HG03469 (cell line): ENCODE data around the gene PEAK1.
"Not testable (repeated sequence)": the region's sequence is repeated elsewhere in the genome, so short reads cannot be mapped to it uniquely, and the experiment has no call there.

Experiments used
- ATAC-seq: cut with Tn5 transposase; IDR thresholded peaks from one replicate; pipeline ENCODE4 v1.9.1; 2021; ENCODE audit warnings: mild to moderate bottlenecking, moderate library complexity, moderate number of reproducible peaks; ENCODE audit not compliant: unreplicated experiment

Gene PEAK1

GRCh38 chr15:77425104-77425503 is 5.2 kb upstream of the PEAK1 start:
- no peak for ATAC-seq

- no peak for ATAC-seq
Observed at GRCh38 chr15:77421370-77421700, 1.4 kb upstream of the PEAK1 start.

GRCh38 chr15:77420610-77421369 is 886 bp upstream of the PEAK1 start, which contains the start of gene HMG20A:
Gene HMG20A (plus strand): TSS chr15:77420888. CDS start chr15:77458408, 37,520 bp downstream.
- peak; percentile 17 for ATAC-seq

GRCh38 chr15:77418966-77419835 is 703 bp downstream of the PEAK1 start:
- ATAC-seq, result peak; percentile 15

GRCh38 chr15:77418391-77418965 is 1.4 kb downstream of the PEAK1 start:
- no peak for ATAC-seq

GRCh38 chr15:77417602-77418001 is 2.3 kb downstream of the PEAK1 start:
- ATAC-seq, result no peak

GRCh38 chr15:77416954-77417353 is 3.0 kb downstream of the PEAK1 start:
- ATAC-seq, result no peak

- no peak for ATAC-seq
Observed at GRCh38 chr15:77416148-77416455, 3.8 kb downstream of the PEAK1 start.

- no peak for ATAC-seq
Observed at GRCh38 chr15:77415450-77416147, 4.3 kb downstream of the PEAK1 start.

- no peak for ATAC-seq
Observed at GRCh38 chr15:77414789-77415442, 5.0 kb downstream of the PEAK1 start.

- no peak for ATAC-seq
Observed at GRCh38 chr15:77413699-77414349, 6.1 kb downstream of the PEAK1 start.

- ATAC-seq, result no peak
Observed at GRCh38 chr15:77412972-77413698, 6.8 kb downstream of the PEAK1 start.

GRCh38 chr15:77411619-77411976 is 8.3 kb downstream of the PEAK1 start:
- no peak for ATAC-seq

GRCh38 chr15:77410701-77411618 is 8.9 kb downstream of the PEAK1 start:
- no peak for ATAC-seq

GRCh38 chr15:77410157-77410500 is 9.8 kb downstream of the PEAK1 start:
- ATAC-seq, result not testable (repeated sequence)

- no peak for ATAC-seq
Observed at GRCh38 chr15:77409259-77410156, 10.4 kb downstream of the PEAK1 start.

GRCh38 chr15:77406846-77407245 is 13.1 kb downstream of the PEAK1 start:
- no peak for ATAC-seq
